Measurements from ENCODE around the gene NOP14. TPM values are rescaled to one million over a fixed set of nuclear protein-coding genes. Genes with fewer than 3 reads are reported as not detected.

NOP14 gene
- total RNA-seq, 2 donors from 2014 or later = 6.6 to 21.0 TPM

- DNase-seq (ENCODE audit: low spot score) = no peak
- H3K4me3 ChIP-seq = no peak overlapping the region
- no peak for TF ChIP-seq CTCF (IDR thresholded peaks at IDR 0.05)
- no peaks in the 10 kb centered on the region for H3K4me1 ChIP-seq (ENCODE audit: control insufficient read depth in 1 of 2, low read depth in 2 of 2)
- no peaks in the 10 kb centered on the region for H3K27me3 ChIP-seq (replicated peaks; ENCODE audit: insufficient read depth)
- H3K9me3 ChIP-seq = no peaks in the 10 kb centered on the region
- H3K27ac ChIP-seq = no peak overlapping the region
- no peak for ATAC-seq (ENCODE audit: insufficient number of reproducible peaks, low FRiP score, low read depth)
- peaks cover 78% of the 10 kb centered on the region for H3K36me3 ChIP-seq
Observed at GRCh38 chr4:2944586-2945526, 18.4 kb downstream of the NOP14 start.

- no peak overlapping the region for H3K4me3 ChIP-seq
- DNase-seq (ENCODE audit: low spot score) = no peak
- H3K27me3 ChIP-seq (replicated peaks; ENCODE audit: insufficient read depth) = no peaks in the 10 kb centered on the region
- no peak overlapping the region for H3K27ac ChIP-seq
- H3K4me1 ChIP-seq (ENCODE audit: control insufficient read depth in 1 of 2, low read depth in 2 of 2) = no peaks in the 10 kb centered on the region
- peaks cover 80% of the 10 kb centered on the region for H3K36me3 ChIP-seq
- H3K9me3 ChIP-seq = no peaks in the 10 kb centered on the region
- TF ChIP-seq CTCF (IDR thresholded peaks at IDR 0.05) = no peak
- ATAC-seq (ENCODE audit: insufficient number of reproducible peaks, low FRiP score, low read depth) = no peak
Observed at GRCh38 chr4:2944091-2944482, 19.1 kb downstream of the NOP14 start.

- H3K9me3 ChIP-seq = no peaks in the 10 kb centered on the region
- no peak overlapping the region for H3K4me3 ChIP-seq
- ATAC-seq (ENCODE audit: insufficient number of reproducible peaks, low FRiP score, low read depth) (no peak), DNase-seq (ENCODE audit: low spot score) (no peak)
- H3K27me3 ChIP-seq (replicated peaks; ENCODE audit: insufficient read depth) = no peaks in the 10 kb centered on the region
- peaks cover 86% of the 10 kb centered on the region for H3K36me3 ChIP-seq
- H3K27ac ChIP-seq = no peak overlapping the region
- TF ChIP-seq CTCF (IDR thresholded peaks at IDR 0.05) = no peak
- H3K4me1 ChIP-seq (ENCODE audit: control insufficient read depth in 1 of 2, low read depth in 2 of 2) = no peaks in the 10 kb centered on the region
Observed at GRCh38 chr4:2943364-2944090, 19.7 kb downstream of the NOP14 start.

GRCh38 chr4:2942532-2943363 is 20.5 kb downstream of the NOP14 start:
- Histone ChIP-seq H3K4me3 (no peak overlapping the region), H3K36me3 (peaks cover 88% of the 10 kb centered on the region)
- no peak for DNase-seq (ENCODE audit: low spot score)

More at GRCh38 chr4:2942532-2943363, 20.5 kb downstream of the NOP14 start:
- no peak for ATAC-seq (ENCODE audit: insufficient number of reproducible peaks, low FRiP score, low read depth)
- H3K9me3 ChIP-seq = no peaks in the 10 kb centered on the region
- no peak overlapping the region for H3K27ac ChIP-seq
- no peak for TF ChIP-seq CTCF (IDR thresholded peaks at IDR 0.05)
- no peaks in the 10 kb centered on the region for H3K4me1 ChIP-seq (ENCODE audit: control insufficient read depth in 1 of 2, low read depth in 2 of 2)
- H3K27me3 ChIP-seq (replicated peaks; ENCODE audit: insufficient read depth) = no peaks in the 10 kb centered on the region

Data from thoracic aorta (tissue), 2 donors.